GM12801 (cell line): ENCODE results near the gene TPCN2.

ENCODE experiments used
- CTCF ChIP-seq: IDR thresholded peaks from one replicate; pipeline ENCODE4 v1.5.1; 2011; ENCODE audit warnings: control low read depth; ENCODE audit not compliant: insufficient read length; ENCODE audit errors: extremely low read depth

TPCN2 gene

GRCh38 chr11:69052343-69053168 is 3.8 kb downstream of the TPCN2 start:
- no peak for TF ChIP-seq CTCF

- TF ChIP-seq CTCF: no peak
Observed at GRCh38 chr11:69053169-69053477, 4.4 kb downstream of the TPCN2 start.

GRCh38 chr11:69053546-69054396 is 5.0 kb downstream of the TPCN2 start:
- TF ChIP-seq CTCF: no peak

GRCh38 chr11:69054397-69055211 is 5.9 kb downstream of the TPCN2 start:
- TF ChIP-seq CTCF: no peak

- no peak for TF ChIP-seq CTCF
Observed at GRCh38 chr11:69055212-69055586, 6.5 kb downstream of the TPCN2 start.

GRCh38 chr11:69055598-69056516 is 7.1 kb downstream of the TPCN2 start:
- TF ChIP-seq CTCF: no peak
